ENCODE data around the gene ZBTB7C.

GRCh38 chr18:48153613-48154481 lies 255.3 kb downstream of the ZBTB7C start:
- TF ChIP-seq TAF1 (IDR thresholded peaks at IDR 0.05; ENCODE audit: low read depth, low read length): no peak
- no peak for TF ChIP-seq POLR2AphosphoS5 (IDR thresholded peaks at IDR 0.05; ENCODE audit: low read depth, low read length)

All from GM12891 (cell line).